HepG2 (cell line): ENCODE results near the gene RARA. TPM values are rescaled to one million over a fixed set of nuclear protein-coding genes. Genes with fewer than 3 reads are reported as not detected.

Experiments
- ARNT2 ChIP-seq: sonication (generic); formaldehyde crosslinking; IDR thresholded peaks from 2 replicates; pipeline ENCODE4 v1.8.0; 2022; ENCODE audit warnings: mild to moderate bottlenecking, low read depth, missing genetic modification reagents, moderate library complexity
- CEBPB ChIP-seq: IDR thresholded peaks from 2 replicates; pipeline ENCODE4 v1.6.1; 2011; ENCODE audit warnings: low read depth, low read length, improper control_type of control experiment, borderline replicate concordance
- HNRNPK ChIP-seq: fragments of 200-400 bp; formaldehyde crosslinking; IDR thresholded peaks from 2 replicates; pipeline ENCODE4 v1.6.1; 2018; ENCODE audit warnings: low read length, low read depth, moderate library complexity, mild to moderate bottlenecking; ENCODE audit not compliant: poor library complexity, severe bottlenecking
- ISL2 ChIP-seq: sonication (generic); formaldehyde crosslinking; IDR thresholded peaks from 2 replicates; pipeline ENCODE4 v1.5.0; 2020; ENCODE audit warnings: missing genetic modification reagents
- JUNB ChIP-seq: sonication (generic); formaldehyde crosslinking; IDR thresholded peaks from 2 replicates; pipeline ENCODE4 v1.8.0; 2022; ENCODE audit warnings: missing genetic modification reagents, mild to moderate bottlenecking, borderline replicate concordance
- MED1 ChIP-seq: sonication (generic); formaldehyde crosslinking; IDR thresholded peaks from 2 replicates; pipeline ENCODE4 v1.4.0; 2020; ENCODE audit warnings: missing genetic modification reagents
- SNRNP70 ChIP-seq: fragments of 200-400 bp; formaldehyde crosslinking; IDR thresholded peaks from 2 replicates; pipeline ENCODE4 v1.6.1; 2017; ENCODE audit warnings: mild to moderate bottlenecking, low read depth, low read length, moderate library complexity
- SRF ChIP-seq: IDR thresholded peaks from 2 replicates; pipeline ENCODE4 v1.6.1; 2011; ENCODE audit warnings: mild to moderate bottlenecking, low read depth, low read length, moderate library complexity
- ZFAT ChIP-seq: sonication (generic); formaldehyde crosslinking; conservative IDR thresholded peaks from 2 replicates; pipeline ENCODE4 v1.8.1; 2023; ENCODE audit warnings: missing genetic modification reagents, inconsistent platforms
- ZNF557 ChIP-seq: sonication (generic); formaldehyde crosslinking; IDR thresholded peaks from 2 replicates; pipeline ENCODE4 v1.4.0; 2020; ENCODE audit warnings: missing genetic modification reagents
- ZNF567 ChIP-seq: sonication (generic); formaldehyde crosslinking; IDR thresholded peaks from 2 replicates; pipeline ENCODE4 v1.8.1; 2023; ENCODE audit warnings: mild to moderate bottlenecking, missing genetic modification reagents, borderline replicate concordance
- ZNF674 ChIP-seq: sonication (generic); formaldehyde crosslinking; IDR thresholded peaks from 2 replicates; pipeline ENCODE4 v1.5.0; 2020; ENCODE audit warnings: low read depth, mild to moderate bottlenecking, missing genetic modification reagents
- ZNF720 ChIP-seq: sonication (generic); formaldehyde crosslinking; IDR thresholded peaks from 2 replicates; pipeline ENCODE4 v1.4.0; 2020; ENCODE audit warnings: missing genetic modification reagents
- ZXDC ChIP-seq: sonication (generic); formaldehyde crosslinking; IDR thresholded peaks from 2 replicates; pipeline ENCODE4 v1.5.0; 2020; ENCODE audit warnings: mild to moderate bottlenecking, missing genetic modification reagents
- polyA plus RNA-seq, 8 experiments: library from polyadenylated mRNA; depleted of rRNA in 3 of 8; stranded (reverse) in 7 of 8; unstranded in 1 of 8; fragments of >200 nt; fragmentation: Illumina TruSeq in 4 of 8; extraction: Trizol in 4 of 8; gene quantifications; 2 replicates each; pipeline versions ENCODE4 v1.2.1 to v1.2.3, GENCODE V29; 2011 to 2016; ENCODE audit warnings: low read depth in 4 of 8, missing spikeins in 1 of 8, mixed read lengths in 1 of 8; ENCODE audit not compliant: insufficient read depth in 1 of 8
- total RNA-seq, 5 experiments: library from RNA; depleted of rRNA; stranded (reverse); fragments of >200 nt; fragmentation: Illumina TruSeq; extraction: Trizol; gene quantifications; 2 replicates each; pipeline ENCODE4 v1.2.3, GENCODE V29; 2016; ENCODE audit warnings: low read depth in 1 of 5
- TF ChIP-seq, protein P1 (sequence below): sonication (generic); formaldehyde crosslinking; IDR thresholded peaks from 2 replicates; pipeline ENCODE4 v1.4.0; 2020; ENCODE audit warnings: mild to moderate bottlenecking, missing genetic modification reagents, borderline replicate concordance

RARA gene
- total and polyA plus RNA-seq, 2 of the 13 experiments (the other 11 are each of a cell fraction or from before 2014, with no cell fraction given): 6.4 to 8.6 TPM

- TF ChIP-seq, protein P1, sequence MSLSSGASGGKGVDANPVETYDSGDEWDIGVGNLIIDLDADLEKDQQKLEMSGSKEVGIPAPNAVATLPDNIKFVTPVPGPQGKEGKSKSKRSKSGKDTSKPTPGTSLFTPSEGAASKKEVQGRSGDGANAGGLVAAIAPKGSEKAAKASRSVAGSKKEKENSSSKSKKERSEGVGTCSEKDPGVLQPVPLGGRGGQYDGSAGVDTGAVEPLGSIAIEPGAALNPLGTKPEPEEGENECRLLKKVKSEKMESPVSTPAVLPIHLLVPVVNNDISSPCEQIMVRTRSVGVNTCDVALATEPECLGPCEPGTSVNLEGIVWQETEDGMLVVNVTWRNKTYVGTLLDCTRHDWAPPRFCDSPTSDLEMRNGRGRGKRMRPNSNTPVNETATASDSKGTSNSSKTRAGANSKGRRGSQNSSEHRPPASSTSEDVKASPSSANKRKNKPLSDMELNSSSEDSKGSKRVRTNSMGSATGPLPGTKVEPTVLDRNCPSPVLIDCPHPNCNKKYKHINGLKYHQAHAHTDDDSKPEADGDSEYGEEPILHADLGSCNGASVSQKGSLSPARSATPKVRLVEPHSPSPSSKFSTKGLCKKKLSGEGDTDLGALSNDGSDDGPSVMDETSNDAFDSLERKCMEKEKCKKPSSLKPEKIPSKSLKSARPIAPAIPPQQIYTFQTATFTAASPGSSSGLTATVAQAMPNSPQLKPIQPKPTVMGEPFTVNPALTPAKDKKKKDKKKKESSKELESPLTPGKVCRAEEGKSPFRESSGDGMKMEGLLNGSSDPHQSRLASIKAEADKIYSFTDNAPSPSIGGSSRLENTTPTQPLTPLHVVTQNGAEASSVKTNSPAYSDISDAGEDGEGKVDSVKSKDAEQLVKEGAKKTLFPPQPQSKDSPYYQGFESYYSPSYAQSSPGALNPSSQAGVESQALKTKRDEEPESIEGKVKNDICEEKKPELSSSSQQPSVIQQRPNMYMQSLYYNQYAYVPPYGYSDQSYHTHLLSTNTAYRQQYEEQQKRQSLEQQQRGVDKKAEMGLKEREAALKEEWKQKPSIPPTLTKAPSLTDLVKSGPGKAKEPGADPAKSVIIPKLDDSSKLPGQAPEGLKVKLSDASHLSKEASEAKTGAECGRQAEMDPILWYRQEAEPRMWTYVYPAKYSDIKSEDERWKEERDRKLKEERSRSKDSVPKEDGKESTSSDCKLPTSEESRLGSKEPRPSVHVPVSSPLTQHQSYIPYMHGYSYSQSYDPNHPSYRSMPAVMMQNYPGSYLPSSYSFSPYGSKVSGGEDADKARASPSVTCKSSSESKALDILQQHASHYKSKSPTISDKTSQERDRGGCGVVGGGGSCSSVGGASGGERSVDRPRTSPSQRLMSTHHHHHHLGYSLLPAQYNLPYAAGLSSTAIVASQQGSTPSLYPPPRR: peak; percentile 64; the same call in 1 of the 2 replicates
- TF ChIP-seq CEBPB: no peak
- TF ChIP-seq MED1: peak; percentile 62
- no peak for TF ChIP-seq ZXDC (CRISPR knock-in tag)
- no peak for TF ChIP-seq ZFAT (CRISPR knock-in tag)
- TF ChIP-seq JUNB (CRISPR knock-in tag): no peak; the same call in 1 of the 2 replicates
- no peak for TF ChIP-seq SNRNP70
- TF ChIP-seq ARNT2: peak; percentile 79
- TF ChIP-seq ZNF674 (CRISPR knock-in tag): no peak
- TF ChIP-seq HNRNPK: no peak
- TF ChIP-seq SRF: no peak
- TF ChIP-seq ZNF557 (CRISPR knock-in tag): no peak
- peak; percentile 81; the same call in 1 of the 2 replicates for TF ChIP-seq ZNF567 (CRISPR knock-in tag)
- peak; percentile 77 for TF ChIP-seq ISL2 (CRISPR knock-in tag)
- TF ChIP-seq ZNF720 (CRISPR knock-in tag): no peak
- TF ChIP-seq, all 625 proteins: peak for 234
Measured at GRCh38 chr17:40316571-40317344, 7.8 kb downstream of the RARA start (continued).
